AG04450 (cell line): ENCODE results near the gene GTPBP3. TPM values are rescaled to one million over a fixed set of nuclear protein-coding genes. Genes with fewer than 3 reads are reported as not detected.
A peak's percentile ranks its signal among the peaks of the same experiment; 100 is the strongest.

Experiments used
- CTCF ChIA-PET: fragments of 300-600, 350-600 bp; formaldehyde crosslinking; extraction: SDS; loops from one replicate; lab custom pipeline; 2022; ENCODE audit warnings: antibody characterized with exemption, inconsistent platforms; lab: Charles Lee
- POLR2A ChIA-PET: fragments of 350-600 bp; formaldehyde crosslinking; extraction: SDS; loops from one replicate; lab custom pipeline; 2021; ENCODE audit warnings: antibody characterized with exemption, inconsistent platforms; lab: Yijun Ruan, JAX
- DNase-seq: peaks from one replicate; pipeline ENCODE4 v3.0.0-alpha.2; 2011; ENCODE audit warnings: low read depth, low spot score
- H3K27ac ChIP-seq: one replicate; pipeline ENCODE4 v1.5.1; 2012; ENCODE audit warnings: low read depth, low read length, control low read depth
- H3K27me3 ChIP-seq: one replicate; pipeline ENCODE4 v1.6.0; 2012; ENCODE audit warnings: low read length; ENCODE audit not compliant: control insufficient read depth, insufficient read depth
- H3K4me3 ChIP-seq: 2 replicates; pipeline ENCODE4 v1.5.1; 2011; ENCODE audit warnings: mild to moderate bottlenecking, low read depth, low read length, control low read depth
- H3K9me3 ChIP-seq: 2 replicates; pipeline ENCODE4 v1.5.1; 2012; ENCODE audit warnings: low read length; ENCODE audit not compliant: control insufficient read depth, insufficient read depth
- CTCF ChIP-seq: IDR thresholded peaks from 2 replicates; pipeline ENCODE4 v1.5.1; 2011; ENCODE audit warnings: low read depth, low read length, control low read depth, inconsistent platforms
- polyA plus RNA-seq: library from polyadenylated mRNA; depleted of rRNA; stranded (reverse); fragments of >200 nt; gene quantifications from 2 replicates; pipeline ENCODE4 v1.2.3, GENCODE V29; 2011

GTPBP3 gene
- polyA plus RNA-seq, 1 experiment = 4.7 TPM

GRCh38 chr19:17380426-17381138, 43.2 kb downstream of the GTPBP3 start:
- TF ChIP-seq CTCF = no peak
- ChIA-PET CTCF (interaction anchor here (1.1 kb wide), 1 partner anchor 35 kb away, joined by 3 read pairs; no protein-coding TSS in a partner anchor), POLR2A (interaction anchor here (1.0 kb wide), 1 partner anchor 14 kb away, joined by 4 read pairs; no protein-coding TSS in a partner anchor)
- Histone ChIP-seq H3K9me3 (peaks cover 3% of the 10 kb centered on the region; the same call in 1 of the 2 replicates), H3K4me3 (no peak overlapping the region), H3K27ac (no peak overlapping the region), H3K27me3 (peaks cover 7% of the 10 kb centered on the region)
- DNase-seq = no peak

DNA sequence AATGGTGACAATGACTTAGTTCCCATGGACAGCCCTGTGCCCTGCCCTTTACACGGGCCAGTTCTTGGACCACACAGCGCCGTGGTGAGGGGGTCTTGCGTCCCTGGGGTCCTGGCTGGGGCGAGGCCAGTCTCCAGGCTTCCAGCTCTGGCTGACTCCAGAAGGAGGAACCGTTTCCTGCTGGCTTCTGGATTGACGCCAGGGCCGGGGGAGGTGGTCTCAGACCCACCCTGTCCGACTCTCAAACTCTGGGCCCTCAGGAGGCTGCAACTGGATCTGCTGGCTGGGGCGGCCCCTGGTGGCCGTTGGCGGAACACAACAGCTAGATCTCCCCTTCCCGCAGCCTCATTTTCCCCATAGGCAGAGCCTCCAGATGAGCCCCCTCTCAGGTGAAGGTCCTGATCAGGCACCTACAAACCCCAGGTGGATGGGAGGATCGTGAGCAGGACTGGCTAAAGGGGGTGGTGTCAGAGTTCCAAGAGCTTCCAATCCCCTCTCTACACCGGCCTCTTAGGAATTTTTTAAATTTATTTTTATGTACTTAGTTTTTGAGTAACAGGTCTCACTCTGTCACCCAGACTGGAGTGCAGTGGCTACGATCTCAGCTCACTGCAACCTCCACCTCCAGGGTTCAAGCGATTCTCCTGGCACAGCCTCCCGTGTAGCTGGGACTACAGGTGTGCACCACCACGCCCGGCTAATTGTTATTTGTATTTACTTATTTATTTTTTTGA, 48.7 kb downstream of the GTPBP3 start:
- ChIA-PET POLR2A (no interaction called here), CTCF (interaction anchor here (0.5 to 7.4 kb wide), 17 partner anchors 13 to 1224 kb away, joined by 3 to 87 read pairs (median 5); no protein-coding TSS in a partner anchor)
- TF ChIP-seq CTCF = peak; percentile 96
- Histone ChIP-seq H3K4me3 (no peak overlapping the region), H3K9me3 (peaks cover 5% of the 10 kb centered on the region; the same call in 1 of the 2 replicates), H3K27me3 (peaks cover 4% of the 10 kb centered on the region), H3K27ac (no peak overlapping the region)
- DNase-seq = no peak

GRCh38 chr19:17389288-17389687, 51.9 kb downstream of the GTPBP3 start:
- TF ChIP-seq CTCF = no peak
- H3K27ac ChIP-seq = no peak overlapping the region
- POLR2A ChIA-PET = no interaction called here
- no peak for DNase-seq
- peaks cover 5% of the 10 kb centered on the region; the same call in 1 of the 2 replicates for H3K9me3 ChIP-seq
- CTCF ChIA-PET = interaction anchor here (0.6 to 7.4 kb wide), 10 partner anchors 9 to 96 kb away, joined by 3 to 87 read pairs (median 3); partner anchors contain the start of genes MRPL34 and MVB12A
- no peak overlapping the region for H3K4me3 ChIP-seq
- H3K27me3 ChIP-seq = peaks cover 10% of the 10 kb centered on the region

DNA sequence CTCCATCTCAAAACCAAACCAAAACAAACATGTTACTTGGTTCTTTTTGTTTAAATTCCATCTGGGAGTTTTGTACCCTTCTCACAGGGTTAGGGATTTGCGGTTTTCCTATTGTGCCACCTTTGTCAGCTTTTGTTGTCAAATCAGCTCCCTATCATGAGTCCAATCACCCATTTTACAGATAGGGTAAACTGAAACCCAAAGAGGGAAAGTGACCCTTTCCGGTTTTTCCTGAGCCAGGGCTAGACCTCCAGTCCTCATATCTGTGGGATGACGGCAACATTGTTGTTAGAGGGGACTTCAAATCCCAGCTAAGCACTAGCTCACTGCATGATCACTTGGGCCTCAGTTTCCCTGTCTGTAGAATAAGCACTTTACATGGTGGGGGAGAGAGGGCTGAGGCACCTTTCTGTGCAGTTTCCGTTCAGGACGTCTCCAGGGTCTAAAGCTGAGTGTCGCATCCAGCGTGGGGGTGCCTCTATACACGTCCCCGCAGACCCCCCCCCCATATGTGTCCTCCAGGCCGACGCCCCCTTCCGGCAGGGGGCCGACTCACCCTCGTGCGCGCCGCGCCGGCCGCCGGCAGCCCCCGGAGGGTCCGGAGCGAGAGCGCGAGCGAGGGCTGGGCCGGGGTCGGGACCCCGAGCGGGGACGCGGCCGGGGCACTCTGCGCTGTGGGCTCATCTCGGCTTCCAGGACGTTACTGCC, 52.8 kb downstream of the GTPBP3 start:
- Histone ChIP-seq H3K9me3 (peaks cover 5% of the 10 kb centered on the region; the same call in 1 of the 2 replicates), H3K4me3 (peak overlapping the region; percentile 67), H3K27ac (no peak overlapping the region), H3K27me3 (peaks cover 12% of the 10 kb centered on the region)
- CTCF ChIA-PET = interaction anchor here (0.5 to 7.4 kb wide), 12 partner anchors 8 to 377 kb away, joined by 3 to 87 read pairs (median 3); partner anchors contain the start of genes BST2, MRPL34 and MVB12A
- POLR2A ChIA-PET = no interaction called here
- DNase-seq = no peak
- no peak for TF ChIP-seq CTCF
